Karpas-422 (cell line): ENCODE data around the gene NANOS3. TPM values are rescaled to one million over a fixed set of nuclear protein-coding genes. Genes with fewer than 3 reads are reported as not detected.
"Not testable (repeated sequence)": the region's sequence is repeated elsewhere in the genome, so short reads cannot be mapped to it uniquely, and the experiment has no call there.

ENCODE experiments used
- DNase-seq: peaks from one replicate; pipeline ENCODE4 v3.0.0-alpha.2; 2015
- H2AFZ ChIP-seq: fragments of 200-600 bp; sonication (generic); 2 replicates; pipeline ENCODE4 v1.6.1; 2014; ENCODE audit warnings: antibody characterized with exemption, low read length, mixed read lengths
- H3K27ac ChIP-seq: fragments of 200-600 bp; sonication (generic); 2 replicates; pipeline ENCODE4 v1.5.1; 2014; ENCODE audit warnings: mild to moderate bottlenecking, low read length, moderate library complexity
- H3K27me3 ChIP-seq: fragments of 200-600 bp; sonication (generic); 2 replicates; pipeline ENCODE4 v1.6.1; 2014; ENCODE audit warnings: low read length, mixed read lengths
- H3K36me3 ChIP-seq: fragments of 200-600 bp; sonication (generic); 2 replicates; pipeline ENCODE4 v1.6.1; 2014; ENCODE audit warnings: low read length, mixed read lengths; ENCODE audit not compliant: insufficient read depth
- H3K4me1 ChIP-seq: fragments of 200-600 bp; sonication (generic); 2 replicates; pipeline ENCODE4 v1.6.1; 2014; ENCODE audit warnings: mild to moderate bottlenecking, low read length, mixed read lengths
- H3K4me2 ChIP-seq: fragments of 200-600 bp; sonication (generic); 2 replicates; pipeline ENCODE4 v1.6.1; 2014; ENCODE audit warnings: low read length, low read depth, mild to moderate bottlenecking; ENCODE audit not compliant: poor library complexity, severe bottlenecking
- H3K4me3 ChIP-seq: fragments of 200-600 bp; sonication (generic); 2 replicates; pipeline ENCODE4 v1.5.1; 2014; ENCODE audit warnings: mild to moderate bottlenecking, antibody characterized with exemption, low read length, mixed read lengths
- H3K79me2 ChIP-seq: fragments of 200-600 bp; sonication (generic); 2 replicates; pipeline ENCODE4 v1.6.1; 2014; ENCODE audit warnings: mild to moderate bottlenecking, low read length, mixed read lengths
- H3K9ac ChIP-seq: fragments of 200-600 bp; sonication (generic); 2 replicates; pipeline ENCODE4 v1.6.0; 2014; ENCODE audit warnings: low read length
- H3K9me2 ChIP-seq: fragments of 200-600 bp; sonication (generic), shearing (Covaris generic); replicated peaks from 2 replicates; pipeline ENCODE4 v1.6.0; 2014; ENCODE audit warnings: mild to moderate bottlenecking, low read length, moderate library complexity; ENCODE audit not compliant: insufficient read depth
- H3K9me3 ChIP-seq: fragments of 300-700, 200-600 bp; sonication (generic); 2 replicates; pipeline ENCODE4 v1.6.1; 2014; ENCODE audit warnings: low read length, mixed read lengths
- H4K20me1 ChIP-seq: fragments of 200-600 bp; sonication (generic); 2 replicates; pipeline ENCODE4 v1.6.1; 2014; ENCODE audit warnings: mild to moderate bottlenecking, antibody characterized with exemption, low read length, low read depth; ENCODE audit not compliant: insufficient read depth
- total RNA-seq: library from RNA; depleted of rRNA; stranded (reverse); fragments of >200 nt; shearing (Covaris generic); gene quantifications from 2 replicates; pipeline ENCODE4 v1.2.3, GENCODE V29; 2014; ENCODE audit warnings: low replicate concordance

Gene NANOS3
- total RNA-seq, 1 experiment from 2014 or later: not detected

DNA sequence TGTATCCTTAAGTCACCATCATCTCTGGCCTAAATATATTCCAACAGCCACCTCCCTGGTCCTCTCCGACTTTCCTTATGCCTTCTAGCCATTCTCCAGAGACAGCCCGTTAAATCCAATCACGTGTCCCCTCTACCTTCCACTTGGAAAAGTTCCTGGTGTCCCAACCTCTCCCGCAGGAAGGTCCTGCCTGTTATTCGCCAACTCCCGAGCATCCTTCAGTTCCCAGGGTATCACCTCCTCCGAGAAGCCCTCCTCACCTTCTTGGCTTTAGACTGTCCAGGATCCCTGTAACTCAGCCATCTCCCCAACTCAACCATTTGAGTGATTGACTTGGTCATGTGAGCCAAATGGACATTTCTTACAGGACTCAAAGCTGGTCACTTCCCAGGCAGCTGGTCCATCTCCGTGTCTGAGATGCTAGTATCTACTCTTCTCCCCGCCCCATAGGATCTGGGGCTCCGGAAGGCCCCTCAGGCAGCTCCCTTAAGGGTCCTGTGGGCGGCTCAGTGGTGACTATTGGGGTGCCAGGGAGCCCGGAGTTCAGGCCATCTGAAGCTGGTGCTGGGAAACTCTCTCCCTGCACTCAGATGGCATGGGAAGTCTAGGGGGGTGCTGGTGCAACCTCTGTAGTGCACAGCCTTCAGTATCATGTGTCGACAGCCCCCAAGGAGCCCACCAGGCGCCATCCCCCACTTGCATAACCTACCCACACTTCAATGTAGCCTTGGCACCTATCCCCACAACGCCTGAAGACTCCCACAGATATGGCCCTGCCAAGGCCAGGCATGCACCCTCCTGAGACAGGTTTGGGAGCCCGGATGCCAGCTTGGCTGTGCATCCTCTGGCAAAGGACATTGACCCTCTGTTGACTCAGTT lies 27.9 kb upstream of the NANOS3 start:
- no peaks in the 10 kb centered on the region for H3K9me2 ChIP-seq
- H3K4me2 ChIP-seq: no peak overlapping the region
- peaks cover 18% of the 10 kb centered on the region for H3K4me1 ChIP-seq
- no peak overlapping the region for H3K27ac ChIP-seq
- no peak overlapping the region for H3K4me3 ChIP-seq
- no peaks in the 10 kb centered on the region for H3K79me2 ChIP-seq
- H3K9me3 ChIP-seq: no peaks in the 10 kb centered on the region
- H3K27me3 ChIP-seq: no peaks in the 10 kb centered on the region
- no peaks in the 10 kb centered on the region for H3K36me3 ChIP-seq
- H2AFZ ChIP-seq: no peak overlapping the region
- H4K20me1 ChIP-seq: no peaks in the 10 kb centered on the region
- no peak for DNase-seq
- H3K9ac ChIP-seq: no peak overlapping the region

DNA sequence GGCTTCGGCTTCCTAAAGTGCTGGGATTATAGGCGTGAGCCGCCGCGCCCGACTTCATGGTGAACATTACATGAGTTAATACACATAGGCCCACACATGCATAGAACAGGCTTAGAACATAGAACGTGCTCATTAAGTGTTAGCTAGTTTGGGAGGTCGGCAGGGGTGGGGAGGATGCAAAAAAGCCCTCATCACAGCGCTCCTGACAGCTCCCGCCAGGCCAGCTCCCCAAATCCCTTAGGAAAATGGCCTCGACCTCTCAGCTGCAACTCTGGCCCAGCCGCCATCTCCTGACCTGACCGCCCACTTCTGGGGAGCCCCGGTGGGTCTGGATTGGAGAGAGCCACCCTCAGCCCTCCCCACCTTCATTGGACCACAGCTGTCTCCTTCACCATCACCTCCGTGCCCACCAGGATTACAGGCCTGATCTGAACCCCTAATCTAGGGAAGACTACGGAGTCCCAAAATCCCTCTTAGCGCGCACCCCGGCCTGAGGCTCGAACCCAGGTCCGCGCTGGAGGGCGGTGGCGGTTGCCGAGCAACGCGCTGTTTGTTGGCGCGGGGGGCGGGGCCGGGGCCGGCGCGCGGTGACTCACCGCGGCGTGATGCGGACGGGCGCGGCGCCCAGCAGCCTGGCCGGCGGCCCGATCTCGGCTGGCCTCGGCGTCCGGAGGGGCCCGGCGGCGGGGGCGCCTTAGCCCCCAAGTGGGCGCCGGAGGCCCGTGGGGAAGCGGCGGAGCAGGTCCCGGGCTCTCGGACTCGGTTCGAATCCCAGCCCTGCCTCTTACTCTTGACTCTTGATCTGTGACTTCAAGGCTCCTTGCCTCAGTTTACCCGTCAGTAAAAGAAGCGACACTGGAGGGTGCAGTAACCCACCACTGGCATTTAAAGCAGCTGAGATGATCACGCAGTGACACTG lies 26.7 kb upstream of the NANOS3 start:
- Histone ChIP-seq H3K9me3 (no peaks in the 10 kb centered on the region), H4K20me1 (no peaks in the 10 kb centered on the region), H3K79me2 (no peaks in the 10 kb centered on the region), H3K9ac (no peak overlapping the region), H3K36me3 (no peaks in the 10 kb centered on the region), H3K4me2 (no peak overlapping the region), H3K27me3 (no peaks in the 10 kb centered on the region), H3K4me1 (peaks cover 18% of the 10 kb centered on the region), H3K27ac (no peak overlapping the region), H3K9me2 (no peaks in the 10 kb centered on the region), H3K4me3 (no peak overlapping the region), H2AFZ (no peak overlapping the region)
- no peak for DNase-seq

DNA sequence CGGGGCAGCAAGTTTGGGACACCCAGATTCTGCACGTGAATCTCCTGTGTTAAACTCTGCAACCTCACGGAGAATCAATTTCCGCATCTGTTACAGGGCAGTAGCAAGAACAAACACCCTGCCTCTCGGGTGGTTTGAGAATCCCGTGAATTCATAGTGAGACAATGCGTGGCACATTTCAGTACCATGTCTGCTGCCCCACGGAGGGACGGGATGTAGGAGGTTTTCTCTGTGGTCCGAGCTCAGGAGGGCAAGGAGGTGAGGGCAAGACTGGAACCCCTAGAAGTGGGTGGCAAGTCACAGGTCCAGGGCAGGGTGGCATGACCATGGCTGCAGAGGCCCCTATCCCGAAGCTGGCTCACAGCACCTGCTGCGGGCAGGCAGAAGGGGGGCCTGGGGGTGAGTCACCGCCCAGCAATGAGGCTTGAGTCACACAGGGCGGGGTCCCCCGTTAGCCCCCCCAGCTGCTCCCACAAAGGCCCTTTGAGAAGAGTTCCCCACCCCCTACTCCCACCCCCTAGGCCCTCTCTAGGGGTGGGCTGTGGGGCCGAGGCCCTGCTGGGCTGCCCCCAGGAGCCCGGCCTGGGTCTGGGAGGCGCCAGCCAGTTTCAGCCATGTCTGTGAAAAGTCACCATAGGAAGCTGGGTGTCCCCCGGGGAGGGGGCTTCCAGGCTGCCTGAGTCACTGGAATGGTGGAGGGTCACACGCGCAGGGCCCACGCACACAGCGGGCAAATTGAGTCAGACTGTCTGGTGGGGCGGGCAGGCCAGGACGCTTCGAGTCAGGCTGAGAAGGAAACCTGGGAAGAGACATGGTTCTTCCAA lies 25.8 kb upstream of the NANOS3 start:
- Histone ChIP-seq H3K4me3 (no peak overlapping the region), H3K9me2 (no peaks in the 10 kb centered on the region), H3K27me3 (no peaks in the 10 kb centered on the region), H3K36me3 (no peaks in the 10 kb centered on the region), H3K4me2 (no peak overlapping the region), H2AFZ (no peak overlapping the region), H3K4me1 (peaks cover 18% of the 10 kb centered on the region), H3K9ac (no peak overlapping the region), H3K9me3 (no peaks in the 10 kb centered on the region), H3K79me2 (no peaks in the 10 kb centered on the region), H3K27ac (no peak overlapping the region), H4K20me1 (no peaks in the 10 kb centered on the region)
- no peak for DNase-seq

GRCh38 chr19:13851734-13852114 lies 25.2 kb upstream of the NANOS3 start:
- not testable (repeated sequence) for H3K4me2 ChIP-seq, H4K20me1 ChIP-seq, H3K9me2 ChIP-seq, H3K79me2 ChIP-seq, H3K27ac ChIP-seq, H3K27me3 ChIP-seq, H2AFZ ChIP-seq, H3K36me3 ChIP-seq, H3K9me3 ChIP-seq, DNase-seq, H3K4me3 ChIP-seq, H3K9ac ChIP-seq
- H3K4me1 ChIP-seq: peaks cover 12% of the 10 kb centered on the region

DNA sequence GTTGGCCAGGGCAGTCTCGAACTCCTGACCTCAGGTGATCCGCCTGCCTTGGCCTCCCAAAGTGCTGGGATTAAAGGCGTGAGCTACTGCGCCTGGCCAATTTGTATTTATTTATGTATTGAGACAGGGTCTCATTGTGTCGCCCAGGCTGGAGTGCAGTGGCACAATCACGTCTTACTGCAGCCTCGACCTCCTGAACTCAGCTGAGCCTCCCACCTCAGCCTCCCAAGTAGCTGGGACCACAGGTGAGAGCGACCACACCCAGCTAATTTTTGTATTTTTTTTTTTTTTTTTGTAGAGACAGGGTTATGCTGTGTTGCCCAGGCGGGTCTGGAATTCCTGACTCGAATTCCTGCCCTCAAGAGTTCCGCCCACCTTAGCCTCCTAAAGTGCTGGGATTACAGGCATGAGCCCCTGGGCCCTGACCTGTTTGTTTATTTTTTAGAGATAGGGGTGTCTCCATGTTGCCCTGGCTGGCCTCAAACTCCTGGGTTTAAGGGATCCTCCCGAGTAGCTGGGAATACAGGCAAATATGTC lies 24.7 kb upstream of the NANOS3 start:
- not testable (repeated sequence) for H3K36me3 ChIP-seq, H3K4me2 ChIP-seq, DNase-seq, H3K9me2 ChIP-seq, H3K27ac ChIP-seq, H2AFZ ChIP-seq, H3K4me3 ChIP-seq, H4K20me1 ChIP-seq, H3K4me1 ChIP-seq, H3K27me3 ChIP-seq, H3K79me2 ChIP-seq, H3K9me3 ChIP-seq, H3K9ac ChIP-seq

DNA sequence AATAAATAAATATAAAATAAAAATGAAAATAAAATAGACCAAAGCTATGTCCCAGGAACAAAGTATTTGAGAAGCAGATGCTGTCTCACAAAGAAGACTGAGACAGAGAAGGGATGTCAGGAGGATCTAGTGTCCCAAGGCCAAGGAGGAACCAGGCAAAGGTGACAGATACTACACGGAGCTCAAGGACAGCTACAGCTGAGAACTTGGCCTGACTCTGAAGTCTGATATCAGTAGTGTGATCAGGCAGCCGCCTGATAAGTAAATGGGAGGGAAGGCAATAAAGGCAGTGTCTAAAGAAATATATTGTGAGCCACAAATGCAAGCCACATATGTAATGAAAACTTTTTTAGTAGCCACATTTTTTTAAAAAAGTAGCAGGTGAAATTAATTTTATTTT lies 20.4 kb upstream of the NANOS3 start:
- H3K27me3 ChIP-seq: no peaks in the 10 kb centered on the region
- DNase-seq: no peak
- H3K9me2 ChIP-seq: no peaks in the 10 kb centered on the region
- no peak overlapping the region for H2AFZ ChIP-seq
- no peak overlapping the region for H3K9ac ChIP-seq
- no peaks in the 10 kb centered on the region for H3K36me3 ChIP-seq
- H3K27ac ChIP-seq: no peak overlapping the region
- H3K79me2 ChIP-seq: no peaks in the 10 kb centered on the region
- H3K4me3 ChIP-seq: no peak overlapping the region
- peaks cover 3% of the 10 kb centered on the region for H3K4me1 ChIP-seq
- no peaks in the 10 kb centered on the region for H3K9me3 ChIP-seq
- H4K20me1 ChIP-seq: no peaks in the 10 kb centered on the region
- H3K4me2 ChIP-seq: no peak overlapping the region

DNA sequence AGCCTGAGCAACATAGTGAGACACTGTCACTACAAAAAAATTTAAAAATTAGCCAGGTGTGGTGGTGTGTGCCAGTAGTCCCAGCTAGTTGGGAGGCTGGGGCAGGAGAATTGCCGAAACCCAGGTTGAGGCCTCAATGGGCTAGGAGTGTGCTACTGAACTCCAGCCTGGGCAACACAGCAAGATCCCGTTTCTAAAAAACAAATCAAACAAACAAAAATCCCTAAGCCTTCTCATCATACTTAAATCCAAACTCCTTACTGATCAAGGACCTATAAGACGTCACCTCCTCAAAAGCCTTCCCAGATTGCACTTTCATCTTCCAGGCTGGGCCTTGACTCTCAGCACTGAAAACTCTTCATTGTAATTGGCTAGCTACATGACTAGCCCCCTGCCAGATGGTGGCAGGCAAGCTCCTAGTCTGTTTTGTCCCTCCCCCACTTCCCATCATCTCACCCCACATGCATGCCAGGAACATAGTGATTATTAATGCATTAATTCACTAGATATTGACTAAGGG lies 17.5 kb upstream of the NANOS3 start:
- Histone ChIP-seq H3K27ac (no peak overlapping the region), H3K4me2 (no peak overlapping the region), H4K20me1 (no peaks in the 10 kb centered on the region), H3K9me2 (no peaks in the 10 kb centered on the region), H3K4me3 (no peak overlapping the region), H3K36me3 (no peaks in the 10 kb centered on the region), H3K4me1 (peaks cover 10% of the 10 kb centered on the region), H3K79me2 (no peaks in the 10 kb centered on the region), H3K9me3 (no peaks in the 10 kb centered on the region), H3K9ac (no peak overlapping the region), H2AFZ (no peak overlapping the region), H3K27me3 (no peaks in the 10 kb centered on the region)
- no peak for DNase-seq
